Measurements from ENCODE around the gene FAM222B. TPM values are rescaled to one million over a fixed set of nuclear protein-coding genes. Genes with fewer than 3 reads are reported as not detected.
"Not testable (repeated sequence)": the region's sequence is repeated elsewhere in the genome, so short reads cannot be mapped to it uniquely, and the experiment has no call there.

The FAM222B gene
- total RNA-seq, 1 experiment from 2014 or later = 4.1 TPM

- DNase-seq (ENCODE audit: low spot score) = peak; percentile 88
Measured at GRCh38 chr17:28728364-28729200, 114.0 kb downstream of the FAM222B start, which contains the start of gene NEK8. Gene NEK8, plus strand, starts transcription at chr17:28728788. Its CDS starts 26 bp downstream, at chr17:28728814.

GRCh38 chr17:28726627-28727491 is 115.7 kb downstream of the FAM222B start:
- peak; percentile 95 for DNase-seq (ENCODE audit: low spot score)

GRCh38 chr17:28726226-28726626 is 116.4 kb downstream of the FAM222B start, which contains the start of gene TLCD1:
Gene TLCD1, minus strand, starts transcription at chr17:28726233. Its CDS starts 136 bp downstream, at chr17:28726097.
- no peak for DNase-seq (ENCODE audit: low spot score)

GRCh38 chr17:28725660-28726225 is 116.8 kb downstream of the FAM222B start:
- DNase-seq (ENCODE audit: low spot score) = peak; percentile 64

- DNase-seq (ENCODE audit: low spot score) = peak; percentile 67
Measured at GRCh38 chr17:28725166-28725659, 117.4 kb downstream of the FAM222B start.

GRCh38 chr17:28724500-28725165 is 118.0 kb downstream of the FAM222B start:
- DNase-seq (ENCODE audit: low spot score) = no peak

GRCh38 chr17:28723836-28724499 is 118.6 kb downstream of the FAM222B start:
- not testable (repeated sequence) for DNase-seq (ENCODE audit: low spot score)

GRCh38 chr17:28723159-28723835 is 119.3 kb downstream of the FAM222B start:
- no peak for DNase-seq (ENCODE audit: low spot score)

- DNase-seq (ENCODE audit: low spot score) = no peak
Measured at GRCh38 chr17:28722417-28723158, 120.0 kb downstream of the FAM222B start.

- not testable (repeated sequence) for DNase-seq (ENCODE audit: low spot score)
Measured at GRCh38 chr17:28720997-28721329, 121.6 kb downstream of the FAM222B start.

GRCh38 chr17:28720247-28720996 is 122.2 kb downstream of the FAM222B start:
- DNase-seq (ENCODE audit: low spot score) = no peak

- no peak for DNase-seq (ENCODE audit: low spot score)
Measured at GRCh38 chr17:28719021-28719433, 123.6 kb downstream of the FAM222B start.

- no peak for DNase-seq (ENCODE audit: low spot score)
Measured at GRCh38 chr17:28718333-28719020, 124.1 kb downstream of the FAM222B start.

GRCh38 chr17:28717578-28718332 is 124.8 kb downstream of the FAM222B start, which contains the start of gene RAB34:
Gene RAB34, minus strand, starts transcription at chr17:28717868. Its CDS starts 602 bp downstream, at chr17:28717266.
- peak; percentile 85 for DNase-seq (ENCODE audit: low spot score)

- no peak for DNase-seq (ENCODE audit: low spot score)
Measured at GRCh38 chr17:28716740-28717577, 125.6 kb downstream of the FAM222B start.

GRCh38 chr17:28715217-28715616 is 127.4 kb downstream of the FAM222B start:
- no peak for DNase-seq (ENCODE audit: low spot score)

Measured in H4 (cell line).